VCaP (cell line): ENCODE results near the gene MRPL55.

Source experiments
- H3K27ac ChIP-seq: fragments of 450-650 bp; 2 replicates; pipeline ENCODE4 v1.5.1; 2017
- TF ChIP-seq, protein P1 (sequence below): fragments of 450-650 bp; conservative IDR thresholded peaks from 2 replicates; pipeline ENCODE4 v1.5.1; 2017; ENCODE audit warnings: mild to moderate bottlenecking, moderate library complexity

MRPL55 gene

GRCh38 chr1:228154670-228155571 lies 45.8 kb upstream of the MRPL55 start:
- H3K27ac ChIP-seq = no peak overlapping the region
- TF ChIP-seq, protein P1, sequence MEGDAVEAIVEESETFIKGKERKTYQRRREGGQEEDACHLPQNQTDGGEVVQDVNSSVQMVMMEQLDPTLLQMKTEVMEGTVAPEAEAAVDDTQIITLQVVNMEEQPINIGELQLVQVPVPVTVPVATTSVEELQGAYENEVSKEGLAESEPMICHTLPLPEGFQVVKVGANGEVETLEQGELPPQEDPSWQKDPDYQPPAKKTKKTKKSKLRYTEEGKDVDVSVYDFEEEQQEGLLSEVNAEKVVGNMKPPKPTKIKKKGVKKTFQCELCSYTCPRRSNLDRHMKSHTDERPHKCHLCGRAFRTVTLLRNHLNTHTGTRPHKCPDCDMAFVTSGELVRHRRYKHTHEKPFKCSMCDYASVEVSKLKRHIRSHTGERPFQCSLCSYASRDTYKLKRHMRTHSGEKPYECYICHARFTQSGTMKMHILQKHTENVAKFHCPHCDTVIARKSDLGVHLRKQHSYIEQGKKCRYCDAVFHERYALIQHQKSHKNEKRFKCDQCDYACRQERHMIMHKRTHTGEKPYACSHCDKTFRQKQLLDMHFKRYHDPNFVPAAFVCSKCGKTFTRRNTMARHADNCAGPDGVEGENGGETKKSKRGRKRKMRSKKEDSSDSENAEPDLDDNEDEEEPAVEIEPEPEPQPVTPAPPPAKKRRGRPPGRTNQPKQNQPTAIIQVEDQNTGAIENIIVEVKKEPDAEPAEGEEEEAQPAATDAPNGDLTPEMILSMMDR = no peak

- H3K27ac ChIP-seq = no peak overlapping the region
- TF ChIP-seq, protein P1 = no peak
These were observed 45.0 kb upstream of the MRPL55 start for GRCh38 chr1:228154021-228154669.

- TF ChIP-seq, protein P1 = no peak
- H3K27ac ChIP-seq = no peak overlapping the region
These were observed 43.8 kb upstream of the MRPL55 start for GRCh38 chr1:228152918-228153258.

- TF ChIP-seq, protein P1 = no peak
- no peak overlapping the region for H3K27ac ChIP-seq
These were observed 43.2 kb upstream of the MRPL55 start for GRCh38 chr1:228152097-228152917.

DNA sequence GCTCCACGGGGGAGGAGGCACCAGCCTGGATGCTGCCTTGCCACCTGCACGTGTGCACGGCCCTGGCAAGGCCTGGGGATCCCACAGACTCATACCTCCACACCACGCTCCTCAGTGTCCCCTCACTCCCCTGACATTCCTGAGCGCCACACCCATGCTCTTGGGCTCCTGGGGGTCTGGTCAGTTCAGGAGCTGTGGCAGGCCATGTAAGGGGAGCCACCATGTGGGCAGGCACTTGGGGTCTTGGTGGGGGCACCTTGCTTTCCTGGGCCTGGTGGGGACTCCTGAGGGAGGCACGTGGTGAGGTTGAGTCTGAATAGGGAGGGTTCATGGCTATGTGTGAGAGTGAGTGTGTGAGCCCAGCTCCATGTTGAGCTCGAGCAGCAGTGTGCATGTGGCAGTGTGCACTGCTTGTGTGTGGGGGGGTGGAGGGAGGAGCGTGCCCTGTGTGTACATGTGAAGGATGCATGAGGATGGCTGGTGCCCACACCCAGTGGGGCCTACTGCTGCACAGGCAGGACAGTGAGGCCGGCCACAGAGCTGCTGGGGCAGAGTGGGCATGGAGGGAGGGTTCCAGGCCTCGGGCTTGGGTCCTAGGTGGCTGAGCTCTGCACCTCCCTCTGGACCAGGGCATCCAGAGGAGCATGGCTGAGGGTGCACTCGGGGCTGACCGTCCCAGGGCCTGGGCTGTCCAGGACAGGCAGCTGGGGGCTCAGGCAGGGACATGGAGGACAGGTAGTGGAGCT lies 42.3 kb upstream of the MRPL55 start:
- no peak overlapping the region for H3K27ac ChIP-seq
- TF ChIP-seq, protein P1 = no peak

- TF ChIP-seq, protein P1 = no peak
- H3K27ac ChIP-seq = no peak overlapping the region
These were observed 41.5 kb upstream of the MRPL55 start for GRCh38 chr1:228150461-228151179.
